Measurements from ENCODE around the gene S1PR3.
"Not testable (repeated sequence)": the region's sequence is repeated elsewhere in the genome, so short reads cannot be mapped to it uniquely, and the experiment has no call there.

GRCh38 chr9:88941586-88941985, 49.7 kb upstream of the S1PR3 start:
- TF ChIP-seq CTCF (conservative IDR thresholded peaks at IDR 0.05 in 1 of 2, IDR thresholded peaks at IDR 0.05 in 1 of 2; ENCODE audit: extremely low read depth in 1 of 2, insufficient read depth in 1 of 2, low read depth in 1 of 2, low read length in 2 of 2); EZH2 (IDR thresholded peaks at IDR 0.05; ENCODE audit: borderline replicate concordance, low read length): not testable (repeated sequence)
